GM23338 (cell line): Measurements from ENCODE around the gene SMOC2.

Experiments used
- CTCF ChIP-seq, 2 experiments: fragments of 200-600 bp in 1 of 2; sonication (generic) in 1 of 2; conservative IDR thresholded peaks; 2 replicates each; pipeline versions ENCODE4 v1.5.1 to v1.6.1; 2016 to 2017; ENCODE audit warnings: antibody characterized with exemption in 2 of 2, low read depth in 2 of 2, mild to moderate bottlenecking in 2 of 2, moderate library complexity in 1 of 2
- EZH2 ChIP-seq: fragments of 200-600 bp; sonication (generic); IDR thresholded peaks from one replicate; pipeline ENCODE4 v1.8.0; 2017; ENCODE audit warnings: antibody characterized with exemption, mild to moderate bottlenecking, low read depth; ENCODE audit not compliant: unreplicated experiment
- NANOG ChIP-seq: IDR thresholded peaks from 2 replicates; pipeline ENCODE4 v1.6.1; 2016; ENCODE audit warnings: antibody characterized with exemption, borderline replicate concordance
- POLR2AphosphoS5 ChIP-seq: IDR thresholded peaks from 2 replicates; pipeline ENCODE4 v1.6.1; 2016; ENCODE audit warnings: antibody characterized with exemption, low read depth
- ZNF331 ChIP-seq: fragments of 250-450 bp; sonication (Bioruptor Pico); IDR thresholded peaks from 2 replicates; pipeline ENCODE4 v1.5.0; 2020; ENCODE audit warnings: low read depth, mild to moderate bottlenecking, moderate library complexity

GRCh38 chr6:168554472-168554871, 113.5 kb downstream of the SMOC2 start:
- TF ChIP-seq EZH2 (no peak), CTCF (conservative IDR thresholded peaks at IDR 0.05; ENCODE audit: low read depth in 2 of 2) (no peak), POLR2AphosphoS5 (no peak), ZNF331 (no peak), NANOG (no peak)
